WTC11 (cell line): ENCODE measurements around the gene ZNF586. TPM values are rescaled to one million over a fixed set of nuclear protein-coding genes. Genes with fewer than 3 reads are reported as not detected.

Experiments used
- ATAC-seq: fragments of 200-7000 bp; cut with Tn5 transposase; 2 replicates; pipeline ENCODE4 v1.10.0; 2021; ENCODE audit warnings: mild to moderate bottlenecking, moderate library complexity
- CTCF ChIA-PET: fragments of 300-600 bp; sonication (Branson Sonifier 250); formaldehyde crosslinking; loops from one replicate; lab custom pipeline; 2021; ENCODE audit warnings: antibody characterized with exemption; lab: Charles Lee
- POLR2A ChIA-PET: fragments of 350-600 bp; sonication (Branson Sonifier 250); formaldehyde crosslinking; loops from one replicate; lab custom pipeline; 2021; ENCODE audit warnings: antibody characterized with exemption; lab: Charles Lee
- DNase-seq: peaks from one replicate; pipeline ENCODE4 v3.0.0; 2021; ENCODE audit warnings: low spot score
- H3K27ac Mint-ChIP-seq: 2 replicates; pipeline ENCODE4 v1.8.0; 2021; ENCODE audit warnings: mixed read lengths
- H3K27me3 Mint-ChIP-seq: 2 replicates; pipeline ENCODE4 v1.8.0; 2021; ENCODE audit warnings: low read depth, mild to moderate bottlenecking, moderate library complexity, mixed read lengths
- H3K36me3 Mint-ChIP-seq: 2 replicates; pipeline ENCODE4 v1.8.0; 2021; ENCODE audit warnings: mixed read lengths
- H3K4me1 Mint-ChIP-seq: 2 replicates; pipeline ENCODE4 v1.8.0; 2022; ENCODE audit warnings: mixed read lengths
- H3K4me3 Mint-ChIP-seq: 2 replicates; pipeline ENCODE4 v1.8.0; 2021; ENCODE audit warnings: mild to moderate bottlenecking, moderate library complexity, mixed read lengths
- H3K9me3 Mint-ChIP-seq: 2 replicates; pipeline ENCODE4 v1.8.0; 2021; ENCODE audit warnings: mixed read lengths
- ATF6 ChIP-seq: sonication (generic); formaldehyde crosslinking; IDR thresholded peaks from 2 replicates; pipeline ENCODE4 v1.8.1; 2023; ENCODE audit warnings: mild to moderate bottlenecking, missing genetic modification reagents
- CBFB ChIP-seq: sonication (generic); formaldehyde crosslinking; IDR thresholded peaks from 2 replicates; pipeline ENCODE4 v1.8.1; 2022; ENCODE audit warnings: mild to moderate bottlenecking, low read depth, missing genetic modification reagents
- CDX4 ChIP-seq: fragments of 250-450 bp; sonication (Bioruptor Pico); IDR thresholded peaks from 2 replicates; pipeline ENCODE4 v1.9.0; 2021; ENCODE audit warnings: moderate library complexity, mild to moderate bottlenecking, inconsistent platforms, borderline replicate concordance
- ERG ChIP-seq: fragments of 250-450 bp; sonication (Bioruptor Pico); IDR thresholded peaks from 2 replicates; pipeline ENCODE4 v1.8.0; 2021; ENCODE audit warnings: mild to moderate bottlenecking
- ESRRA ChIP-seq: sonication (generic); formaldehyde crosslinking; IDR thresholded peaks from 2 replicates; pipeline ENCODE4 v1.8.1; 2022; ENCODE audit warnings: mild to moderate bottlenecking, missing genetic modification reagents, borderline replicate concordance
- ETV6 ChIP-seq: sonication (generic); formaldehyde crosslinking; IDR thresholded peaks from 2 replicates; pipeline ENCODE4 v1.8.1; 2022; ENCODE audit warnings: mild to moderate bottlenecking, missing genetic modification reagents
- FOXK1 ChIP-seq: sonication (generic); formaldehyde crosslinking; IDR thresholded peaks from 2 replicates; pipeline ENCODE4 v1.8.0; 2022; ENCODE audit warnings: mild to moderate bottlenecking, moderate library complexity, missing genetic modification reagents
- FOXP4 ChIP-seq: sonication (generic); formaldehyde crosslinking; IDR thresholded peaks from 2 replicates; pipeline ENCODE4 v1.8.0; 2022; ENCODE audit warnings: mild to moderate bottlenecking, missing genetic modification reagents
- HMGXB4 ChIP-seq: sonication (generic); formaldehyde crosslinking; IDR thresholded peaks from 2 replicates; pipeline ENCODE4 v1.8.1; 2023; ENCODE audit warnings: mild to moderate bottlenecking, moderate library complexity, missing genetic modification reagents
- MYBL2 ChIP-seq: sonication (generic); formaldehyde crosslinking; IDR thresholded peaks from 2 replicates; pipeline ENCODE4 v1.8.1; 2023; ENCODE audit warnings: mild to moderate bottlenecking, moderate library complexity, missing genetic modification reagents
- NFE2L1 ChIP-seq: sonication (generic); formaldehyde crosslinking; IDR thresholded peaks from 2 replicates; pipeline ENCODE4 v1.8.1; 2023; ENCODE audit warnings: missing genetic modification reagents
- RELA ChIP-seq: sonication (generic); formaldehyde crosslinking; IDR thresholded peaks from 2 replicates; pipeline ENCODE4 v1.8.1; 2022; ENCODE audit warnings: missing genetic modification reagents, mild to moderate bottlenecking, borderline replicate concordance
- SMAD4 ChIP-seq: sonication (generic); formaldehyde crosslinking; IDR thresholded peaks from 2 replicates; pipeline ENCODE4 v1.8.0; 2022; ENCODE audit warnings: mild to moderate bottlenecking, missing genetic modification reagents
- TP53 ChIP-seq: sonication (generic); formaldehyde crosslinking; IDR thresholded peaks from 2 replicates; pipeline ENCODE4 v1.8.1; 2023; ENCODE audit warnings: mild to moderate bottlenecking, missing genetic modification reagents
- USF1 ChIP-seq: sonication (generic); formaldehyde crosslinking; IDR thresholded peaks from 2 replicates; pipeline ENCODE4 v1.8.0; 2022; ENCODE audit warnings: mild to moderate bottlenecking, missing genetic modification reagents
- ZMAT4 ChIP-seq: fragments of 250-450 bp; sonication (Bioruptor Pico); IDR thresholded peaks from 2 replicates; pipeline ENCODE4 v1.9.0; 2021; ENCODE audit warnings: mild to moderate bottlenecking
- ZNF232 ChIP-seq: sonication (generic); formaldehyde crosslinking; IDR thresholded peaks from 2 replicates; pipeline ENCODE4 v1.8.0; 2022; ENCODE audit warnings: mild to moderate bottlenecking, missing genetic modification reagents
- ZNF263 ChIP-seq: sonication (generic); formaldehyde crosslinking; IDR thresholded peaks from 2 replicates; pipeline ENCODE4 v1.8.1; 2022; ENCODE audit warnings: low read depth, mild to moderate bottlenecking, moderate library complexity, missing genetic modification reagents
- ZNF396 ChIP-seq: fragments of 250-450 bp; sonication (Bioruptor Pico); IDR thresholded peaks from 2 replicates; pipeline ENCODE4 v1.8.0; 2021; ENCODE audit warnings: mild to moderate bottlenecking, moderate library complexity, borderline replicate concordance
- ZNF423 ChIP-seq: fragments of 250-450 bp; sonication (Bioruptor Pico); IDR thresholded peaks from 2 replicates; pipeline ENCODE4 v2.1.2; 2022; ENCODE audit warnings: mild to moderate bottlenecking, moderate library complexity
- ZNF512 ChIP-seq: sonication (generic); formaldehyde crosslinking; IDR thresholded peaks from 2 replicates; pipeline ENCODE4 v1.8.1; 2022; ENCODE audit warnings: missing genetic modification reagents, borderline replicate concordance
- total RNA-seq: library from RNA; stranded (reverse); gene quantifications from 3 replicates; pipeline ENCODE4 v1.2.3, GENCODE V29; 2021

ZNF586 gene
- total RNA-seq, 1 experiment from 2014 or later: 16.4 TPM

- TF ChIP-seq ERG (CRISPR knock-in tag): no peak
- no peak for TF ChIP-seq ATF6 (CRISPR knock-in tag)
- no peak for TF ChIP-seq USF1 (CRISPR knock-in tag)
- no peak for TF ChIP-seq TP53 (CRISPR knock-in tag)
- no peak for TF ChIP-seq CBFB
- TF ChIP-seq NFE2L1 (CRISPR knock-in tag): no peak
- no peak for TF ChIP-seq ZMAT4
Measured at GRCh38 chr19:57776764-57777296, 7.4 kb downstream of the ZNF586 start (continued).

GRCh38 chr19:57778336-57778735 lies 8.9 kb downstream of the ZNF586 start:
- no peak for DNase-seq
- no peak for TF ChIP-seq FOXK1 (CRISPR knock-in tag)
- TF ChIP-seq CBFB: no peak
- TF ChIP-seq ZNF512 (CRISPR knock-in tag): no peak
- no peak for TF ChIP-seq CDX4 (CRISPR knock-in tag)
- TF ChIP-seq RELA (CRISPR knock-in tag): no peak
- TF ChIP-seq NFE2L1 (CRISPR knock-in tag): no peak
- TF ChIP-seq FOXP4 (CRISPR knock-in tag): no peak
- TF ChIP-seq ZNF396 (CRISPR knock-in tag): no peak
- TF ChIP-seq SMAD4: no peak
- no peak for TF ChIP-seq HMGXB4
- no peak for TF ChIP-seq ZNF423
- no peak for TF ChIP-seq MYBL2 (CRISPR knock-in tag)
- TF ChIP-seq ZNF232 (CRISPR knock-in tag): no peak
- TF ChIP-seq ESRRA (CRISPR knock-in tag): no peak
- no peak for TF ChIP-seq ZNF263 (CRISPR knock-in tag)
- TF ChIP-seq ETV6 (CRISPR knock-in tag): no peak
- TF ChIP-seq, all 79 proteins: peak for 0
- ChIA-PET POLR2A (no interaction called here), CTCF (no interaction called here)
- Mint-ChIP-seq H3K36me3 (peaks cover 63% of the 10 kb centered on the region), H3K27me3 (no peaks in the 10 kb centered on the region), H3K9me3 (no peaks in the 10 kb centered on the region), H3K27ac (no peak overlapping the region), H3K4me3 (no peak overlapping the region), H3K4me1 (peaks cover 4% of the 10 kb centered on the region; the same call in 1 of the 2 replicates)
- ATAC-seq: no peak
